ENCODE data around the gene PHLPP1.

GRCh38 chr18:62984656-62985315, 269.4 kb downstream of the PHLPP1 start:
- TF ChIP-seq CTCF (conservative IDR thresholded peaks at IDR 0.05 in 1 of 2, IDR thresholded peaks at IDR 0.05 in 1 of 2; ENCODE audit: low read depth in 1 of 2, low read length in 2 of 2) = no peak
- no peak for TF ChIP-seq EZH2 (IDR thresholded peaks at IDR 0.05; ENCODE audit: low read length, missing control alignments)
